Measurements from ENCODE around the gene EPHX1.
"Not testable (repeated sequence)": the region's sequence is repeated elsewhere in the genome, so short reads cannot be mapped to it uniquely, and the experiment has no call there.

DNA sequence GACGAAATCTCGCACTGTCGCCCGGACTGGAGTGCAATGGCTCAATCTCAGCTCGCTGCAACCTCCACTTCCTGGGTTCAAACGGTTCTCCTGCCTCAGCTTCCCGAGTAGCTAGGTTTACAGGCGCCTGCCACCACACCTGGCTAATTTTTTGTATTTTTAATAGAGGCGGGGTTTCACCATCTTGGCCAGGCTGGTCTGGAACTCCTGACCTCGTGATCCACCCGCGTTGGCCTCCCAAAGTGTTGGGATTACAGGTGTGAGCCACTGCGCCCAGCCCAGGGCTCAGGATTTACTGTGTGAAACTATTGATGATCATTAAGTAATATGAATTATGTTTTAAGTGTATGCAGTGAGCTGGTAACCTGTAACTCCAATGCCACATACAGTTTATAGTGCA is 30.8 kb upstream of the EPHX1 start:
- TF ChIP-seq, protein P1, sequence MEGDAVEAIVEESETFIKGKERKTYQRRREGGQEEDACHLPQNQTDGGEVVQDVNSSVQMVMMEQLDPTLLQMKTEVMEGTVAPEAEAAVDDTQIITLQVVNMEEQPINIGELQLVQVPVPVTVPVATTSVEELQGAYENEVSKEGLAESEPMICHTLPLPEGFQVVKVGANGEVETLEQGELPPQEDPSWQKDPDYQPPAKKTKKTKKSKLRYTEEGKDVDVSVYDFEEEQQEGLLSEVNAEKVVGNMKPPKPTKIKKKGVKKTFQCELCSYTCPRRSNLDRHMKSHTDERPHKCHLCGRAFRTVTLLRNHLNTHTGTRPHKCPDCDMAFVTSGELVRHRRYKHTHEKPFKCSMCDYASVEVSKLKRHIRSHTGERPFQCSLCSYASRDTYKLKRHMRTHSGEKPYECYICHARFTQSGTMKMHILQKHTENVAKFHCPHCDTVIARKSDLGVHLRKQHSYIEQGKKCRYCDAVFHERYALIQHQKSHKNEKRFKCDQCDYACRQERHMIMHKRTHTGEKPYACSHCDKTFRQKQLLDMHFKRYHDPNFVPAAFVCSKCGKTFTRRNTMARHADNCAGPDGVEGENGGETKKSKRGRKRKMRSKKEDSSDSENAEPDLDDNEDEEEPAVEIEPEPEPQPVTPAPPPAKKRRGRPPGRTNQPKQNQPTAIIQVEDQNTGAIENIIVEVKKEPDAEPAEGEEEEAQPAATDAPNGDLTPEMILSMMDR (IDR thresholded peaks at IDR 0.05; ENCODE audit: low read depth, low read length) = not testable (repeated sequence)
- not testable (repeated sequence) for TF ChIP-seq EZH2phosphoT487 (IDR thresholded peaks at IDR 0.05; ENCODE audit: low read depth)

Measured in OCI-LY3 (cell line).